ENCODE results near the gene TROAP.
"Not testable (repeated sequence)": the region's sequence is repeated elsewhere in the genome, so short reads cannot be mapped to it uniquely, and the experiment has no call there.

TROAP gene

DNA sequence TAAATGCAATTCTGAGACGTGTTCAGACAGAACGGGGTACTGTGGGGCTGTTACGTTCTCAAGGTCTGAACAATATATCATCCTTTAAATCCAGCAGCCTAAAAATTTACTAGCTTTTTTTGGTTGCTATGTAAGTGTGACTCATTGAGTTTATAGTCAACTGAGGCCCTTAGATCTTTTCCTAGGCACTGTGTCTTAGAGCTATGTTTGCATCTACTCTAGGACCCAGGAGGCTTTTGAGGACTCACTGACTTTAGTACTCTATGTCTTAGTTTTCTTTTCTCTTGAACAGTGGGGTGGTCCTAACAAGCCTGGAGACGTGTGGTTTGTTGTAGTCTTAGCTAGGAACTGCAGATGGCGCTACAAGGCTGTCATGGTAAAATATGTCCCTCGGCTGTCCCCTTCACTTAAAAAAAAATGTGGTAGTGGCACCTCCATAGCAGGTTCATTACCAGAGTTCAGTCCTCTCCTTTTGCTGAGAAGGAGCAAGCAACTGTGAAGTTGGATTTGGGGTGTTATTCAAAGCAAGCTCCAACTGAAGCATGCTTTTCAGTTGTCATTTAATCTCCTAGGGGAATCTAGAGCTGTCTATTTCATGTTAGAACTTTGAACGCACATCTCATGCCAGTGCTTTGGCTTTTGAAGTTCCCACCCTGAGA, 35.6 kb downstream of the TROAP start:
- peak; percentile 47 for DNase-seq (ENCODE audit: low read depth)
- no peak overlapping the region for H3K4me3 ChIP-seq (ENCODE audit: low read depth, low read length)

DNA sequence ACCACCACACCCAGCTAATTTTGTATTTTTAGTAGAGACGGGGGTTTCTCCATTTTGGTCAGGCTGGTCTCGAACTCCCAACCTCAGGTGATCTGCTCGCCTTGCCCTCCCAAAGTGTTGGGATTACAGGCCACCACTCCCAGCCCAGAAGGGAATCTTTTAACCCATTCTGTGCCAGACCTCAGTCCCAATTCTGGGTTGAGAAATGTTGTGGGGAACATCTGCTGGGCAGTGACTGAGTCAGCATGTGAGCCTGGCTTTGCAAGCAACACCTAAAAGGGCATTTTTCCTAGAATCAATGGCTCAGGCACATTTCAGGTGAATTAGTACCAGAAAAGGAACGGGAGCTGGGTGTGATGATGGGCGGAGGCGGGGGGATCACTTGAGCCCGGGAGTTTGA, 36.6 kb downstream of the TROAP start:
- no peak for DNase-seq (ENCODE audit: low read depth)
- H3K4me3 ChIP-seq (ENCODE audit: low read depth, low read length), result no peak overlapping the region

DNA sequence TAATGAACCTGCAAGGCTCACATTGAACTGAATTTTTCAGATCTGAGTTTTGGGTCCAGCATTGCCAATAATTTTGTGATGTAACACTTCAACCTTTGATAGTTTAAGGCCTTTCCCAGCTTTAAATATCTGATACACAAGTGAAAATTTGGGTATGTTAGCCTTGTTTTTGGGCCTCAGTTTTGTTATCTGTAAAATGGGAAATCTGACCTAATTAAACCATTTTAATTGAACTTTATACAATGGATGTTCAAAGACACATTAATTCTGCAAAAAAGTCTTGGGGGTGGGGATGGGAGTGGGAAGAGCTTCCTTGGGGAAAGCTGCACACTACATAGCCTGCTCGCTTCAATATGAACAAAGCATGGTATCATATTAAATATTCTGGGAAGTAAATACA, 39.0 kb downstream of the TROAP start:
- H3K4me3 ChIP-seq (ENCODE audit: low read depth, low read length), result no peak overlapping the region
- DNase-seq (ENCODE audit: low read depth), result no peak

DNA sequence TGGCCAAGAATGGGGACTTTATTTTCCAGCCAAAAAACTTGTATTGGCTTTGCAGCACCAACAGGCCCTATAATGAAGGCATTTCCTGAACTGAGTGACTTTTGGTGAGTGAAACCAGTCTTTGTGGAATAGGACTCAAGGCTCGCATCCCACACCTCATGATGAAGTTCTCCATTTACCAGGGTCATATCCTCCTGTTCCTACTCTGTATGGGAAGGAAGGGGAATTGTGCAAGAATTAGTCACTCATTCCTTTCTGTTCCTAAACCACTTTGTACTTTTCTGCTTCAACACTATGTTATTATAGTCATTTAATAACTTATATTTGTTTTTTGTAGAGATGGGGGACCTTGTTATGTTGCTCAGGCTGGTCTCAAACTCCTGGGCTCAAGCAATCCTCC, 41.9 kb downstream of the TROAP start:
- no peak overlapping the region for H3K4me3 ChIP-seq (ENCODE audit: low read depth, low read length)
- DNase-seq (ENCODE audit: low read depth), result peak; percentile 78

DNA sequence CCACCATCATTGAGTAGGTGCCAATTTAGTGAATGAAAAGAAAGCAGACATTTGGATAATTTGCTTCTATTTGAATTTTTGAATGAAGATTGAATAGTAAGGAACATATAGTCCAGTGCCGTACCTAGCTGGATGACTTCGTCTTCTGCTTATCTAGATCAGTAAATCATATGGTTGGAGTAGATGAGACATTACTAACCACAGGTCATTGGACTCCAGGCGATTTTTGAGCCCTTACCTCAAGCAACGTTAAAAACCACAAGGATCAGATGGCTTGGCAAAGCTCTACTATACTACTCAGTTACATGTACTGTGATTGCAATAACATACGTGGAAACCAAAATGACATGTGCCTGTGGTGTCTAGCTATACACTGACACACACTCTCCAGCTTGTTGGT, 42.5 kb downstream of the TROAP start:
- H3K4me3 ChIP-seq (ENCODE audit: low read depth, low read length), result no peak overlapping the region

DNA sequence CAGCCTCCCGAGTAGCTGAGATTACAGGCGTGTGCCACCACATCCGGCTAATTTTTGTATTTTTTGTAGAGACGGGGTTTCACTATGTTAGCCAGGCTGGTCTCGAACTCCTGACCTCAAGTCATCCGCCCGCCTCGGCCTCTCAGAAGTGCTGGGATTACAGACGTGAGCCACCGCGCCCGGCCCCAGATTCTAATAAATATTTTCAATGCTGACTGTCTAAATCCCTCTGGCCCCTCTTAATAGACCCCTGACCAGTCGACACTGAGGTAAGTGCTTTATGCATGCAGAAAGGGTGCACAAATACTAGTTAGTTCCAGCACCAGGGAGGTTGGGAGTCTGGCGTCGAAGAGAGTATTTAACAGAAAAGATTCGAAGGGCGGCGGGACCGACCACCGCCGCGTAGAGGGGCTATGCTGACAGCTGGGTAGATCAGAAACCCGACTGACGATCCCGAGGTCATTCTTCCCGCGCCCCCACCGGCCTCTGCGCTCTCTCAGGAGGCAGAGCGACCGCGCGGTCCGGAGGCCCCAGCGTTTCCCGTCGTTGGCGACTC, 43.1 kb downstream of the TROAP start:
- no peak for DNase-seq (ENCODE audit: low read depth)
- peak overlapping the region; percentile 78 for H3K4me3 ChIP-seq (ENCODE audit: low read depth, low read length)

More for the DNA sequence above, 42.5 kb downstream of the TROAP start:
- peak; percentile 74 for DNase-seq (ENCODE audit: low read depth)

DNA sequence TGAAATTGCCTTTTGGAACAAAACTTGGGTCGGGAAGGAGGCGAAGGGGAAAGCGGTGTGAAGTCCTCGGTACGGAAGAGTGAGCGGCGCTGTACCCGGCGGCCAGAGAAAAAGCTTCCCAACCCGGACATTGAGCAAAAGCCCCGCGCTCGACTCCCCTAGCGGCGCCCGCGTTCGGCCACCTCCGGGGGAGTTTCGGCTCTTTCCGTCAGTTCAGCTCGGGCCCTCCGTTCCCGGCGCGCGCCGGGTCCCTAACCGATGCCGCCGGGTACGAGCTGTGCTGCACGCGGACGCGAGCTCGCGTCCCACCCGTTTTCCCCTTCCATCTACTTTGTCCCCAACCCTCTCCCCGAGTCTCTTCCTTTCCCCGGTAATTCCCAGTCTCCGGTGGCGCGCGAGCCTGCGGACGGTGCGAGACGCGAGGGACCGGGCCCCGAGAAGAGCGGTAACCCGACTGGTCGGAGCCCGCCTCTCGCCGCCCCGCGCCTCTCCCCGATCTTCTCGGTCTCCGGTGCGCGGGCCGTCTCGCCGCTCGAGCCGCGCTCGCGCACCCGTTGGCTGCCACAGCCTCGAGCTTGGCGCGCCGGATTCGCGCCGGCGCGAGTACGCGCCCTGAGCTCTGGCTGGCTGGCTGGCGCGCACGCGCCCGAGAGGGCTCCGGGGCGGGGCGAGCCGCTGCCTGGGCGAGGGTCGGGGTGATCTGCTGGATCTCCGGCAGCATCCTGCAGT, 43.8 kb downstream of the TROAP start:
- H3K4me3 ChIP-seq (ENCODE audit: low read depth, low read length), result peak overlapping the region; percentile 78
- DNase-seq (ENCODE audit: low read depth), result peak; percentile 88

DNA sequence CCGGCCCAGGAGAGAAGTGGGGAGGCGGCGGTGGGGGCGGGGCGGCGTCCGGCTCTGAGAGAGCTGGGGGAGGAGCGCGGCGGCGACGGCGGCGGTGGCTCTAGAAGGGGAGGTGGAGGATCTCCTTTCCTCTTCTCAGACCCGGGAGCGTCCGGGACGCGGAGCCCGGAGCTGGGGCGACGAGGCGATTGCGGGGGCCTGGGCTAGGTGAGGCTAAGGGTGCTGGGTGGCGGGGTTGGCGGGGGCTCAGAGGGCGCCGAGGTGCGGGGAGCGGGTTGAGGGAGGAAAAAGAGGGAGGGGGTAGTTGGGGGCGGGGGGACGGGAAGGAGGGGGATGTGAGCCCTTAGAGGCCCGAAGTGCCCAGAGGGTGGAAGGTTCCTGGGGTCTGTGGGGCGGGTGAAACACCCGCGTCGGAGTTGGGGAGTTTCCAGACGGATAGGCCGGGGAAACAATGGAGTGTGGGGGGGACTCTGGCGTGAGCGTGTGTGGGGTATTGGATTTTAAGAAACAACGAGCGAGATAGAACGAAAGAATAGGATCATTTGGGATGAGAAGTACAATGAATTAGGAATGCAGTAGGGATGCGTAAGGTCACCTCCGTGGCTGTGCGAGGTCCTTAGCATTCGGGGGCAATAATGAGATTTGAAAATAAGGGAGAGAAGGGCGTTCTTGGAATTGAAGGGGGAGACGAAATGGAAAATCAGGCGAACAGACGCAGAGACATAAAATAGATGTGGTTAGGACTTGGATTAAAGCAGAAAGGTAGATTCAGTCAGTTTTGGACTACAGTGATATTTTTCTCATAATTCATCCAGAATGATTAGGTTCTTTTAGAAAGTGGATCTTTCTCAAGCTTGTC, 44.6 kb downstream of the TROAP start, which contains the start of gene SPATS2:
Gene SPATS2 (plus strand): TSS at position 82 of the 859 bp plus-strand sequence. CDS start 93,551 bp downstream, outside the sequence.
- H3K4me3 ChIP-seq (ENCODE audit: low read depth, low read length), result peak within 1 kb of the TSS; percentile 78
- DNase-seq (ENCODE audit: low read depth), result no peak

DNA sequence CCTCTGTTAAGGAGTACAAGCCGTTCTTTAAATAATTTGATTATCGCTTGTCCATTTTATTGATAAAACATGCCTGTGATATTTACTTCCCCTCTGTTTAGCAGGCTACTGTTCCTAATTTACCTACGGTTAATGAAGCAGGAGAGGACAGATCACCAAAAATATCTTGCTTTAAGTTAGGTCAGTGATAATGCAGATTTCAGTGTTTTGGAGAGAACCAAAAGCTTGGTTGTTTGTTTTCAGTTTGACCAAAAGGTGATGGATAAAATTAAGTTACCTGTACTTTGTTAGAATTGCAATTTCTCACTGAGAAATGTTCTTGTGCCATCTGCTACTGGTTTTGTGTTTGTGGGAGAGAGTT, 45.2 kb downstream of the TROAP start:
- DNase-seq (ENCODE audit: low read depth), result no peak
- peak overlapping the region; percentile 78 for H3K4me3 ChIP-seq (ENCODE audit: low read depth, low read length)

DNA sequence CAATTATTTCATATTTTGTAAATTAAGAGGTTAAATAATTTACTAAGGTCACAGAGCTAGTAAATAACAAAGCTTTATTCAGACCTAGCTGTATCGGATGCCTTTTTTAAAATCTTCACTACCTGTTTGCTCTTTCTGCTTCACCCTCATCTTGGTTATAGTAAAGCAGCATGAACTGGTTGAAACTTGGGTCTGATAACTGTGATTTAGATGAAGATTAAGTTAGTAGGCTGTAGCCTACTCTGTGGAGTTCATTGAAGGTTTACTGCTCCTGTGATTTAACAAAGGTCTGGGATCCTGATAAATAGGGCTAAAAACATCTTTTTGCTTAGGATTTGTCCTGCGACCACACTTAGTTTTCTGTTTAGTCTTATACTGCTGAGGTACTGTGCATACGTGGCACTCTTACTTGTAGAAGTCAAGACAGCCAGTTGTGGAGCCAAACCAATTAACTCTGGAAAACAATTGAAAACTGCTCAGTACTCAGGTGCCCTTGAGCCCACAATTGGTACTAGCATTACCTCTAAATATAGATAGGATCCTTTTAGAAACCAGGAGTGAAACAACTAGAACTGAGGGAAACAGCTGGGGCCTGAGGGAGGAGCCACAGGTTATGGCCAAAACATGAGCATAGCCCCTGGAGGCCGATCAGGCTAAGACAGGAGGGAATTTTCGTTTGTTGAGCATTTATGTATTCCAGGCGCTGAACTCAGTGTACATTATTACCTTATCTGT, 46.5 kb downstream of the TROAP start:
- peak overlapping the region; percentile 78 for H3K4me3 ChIP-seq (ENCODE audit: low read depth, low read length)
- no peak for DNase-seq (ENCODE audit: low read depth)

DNA sequence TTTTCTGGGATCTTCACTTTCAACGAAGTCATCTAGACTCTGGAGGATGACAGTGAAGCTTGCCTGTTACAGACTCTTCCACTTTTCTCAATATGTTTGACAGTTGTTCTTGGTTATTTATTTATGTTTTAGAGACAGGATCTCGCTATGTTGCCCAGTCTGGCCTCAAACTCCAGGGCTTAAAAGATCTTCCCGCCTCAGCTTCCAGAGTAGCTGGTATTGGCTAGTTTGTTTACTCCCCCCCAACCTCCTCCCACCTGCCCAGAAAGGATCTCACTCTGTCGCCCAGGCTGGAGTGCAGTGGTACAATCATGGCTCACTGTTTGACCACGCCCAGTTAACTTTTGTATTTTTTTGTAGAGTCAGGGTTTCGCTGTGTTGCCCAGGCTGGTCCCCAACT, 47.5 kb downstream of the TROAP start:
- no peak overlapping the region for H3K4me3 ChIP-seq (ENCODE audit: low read depth, low read length)
- no peak for DNase-seq (ENCODE audit: low read depth)

DNA sequence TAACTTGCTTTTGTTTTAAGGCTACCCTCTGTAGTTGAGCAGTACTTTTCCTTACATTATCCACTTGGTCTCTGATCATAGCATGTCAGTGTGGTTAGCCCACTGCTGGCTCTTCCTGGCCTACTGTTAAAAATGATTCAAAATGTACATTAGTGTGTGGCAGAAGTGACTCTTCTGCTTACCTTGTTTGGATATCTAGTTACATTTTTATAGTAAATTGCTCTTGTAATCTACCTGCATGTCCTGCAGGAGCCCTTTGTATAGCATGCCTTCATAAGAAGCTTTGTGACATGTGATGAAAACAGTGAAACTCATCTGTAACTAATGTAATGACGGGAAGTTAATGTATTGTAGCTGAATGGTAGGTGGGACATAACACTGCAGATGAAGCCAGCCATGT, 52.4 kb downstream of the TROAP start:
- DNase-seq (ENCODE audit: low read depth), result no peak
- H3K4me3 ChIP-seq (ENCODE audit: low read depth, low read length), result no peak overlapping the region

DNA sequence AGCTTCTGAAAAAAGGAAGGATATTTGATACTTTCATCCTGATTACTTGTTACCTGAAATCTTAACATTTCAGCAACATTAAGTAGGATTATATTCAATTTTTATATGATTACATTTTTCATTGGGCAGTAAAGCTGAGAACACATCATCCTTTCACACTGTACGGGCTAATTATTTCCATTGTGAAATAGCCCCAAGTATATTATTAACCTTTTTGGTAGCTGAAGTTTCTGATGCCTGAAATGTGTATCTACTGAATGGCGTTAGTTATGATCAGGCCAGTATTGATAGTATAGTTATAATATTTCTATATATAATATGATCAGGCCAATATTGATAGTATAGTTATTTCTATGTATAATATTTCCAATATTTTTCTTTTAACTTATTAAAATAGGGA, 54.3 kb downstream of the TROAP start:
- H3K4me3 ChIP-seq (ENCODE audit: low read depth, low read length), result no peak overlapping the region
- DNase-seq (ENCODE audit: low read depth), result no peak

DNA sequence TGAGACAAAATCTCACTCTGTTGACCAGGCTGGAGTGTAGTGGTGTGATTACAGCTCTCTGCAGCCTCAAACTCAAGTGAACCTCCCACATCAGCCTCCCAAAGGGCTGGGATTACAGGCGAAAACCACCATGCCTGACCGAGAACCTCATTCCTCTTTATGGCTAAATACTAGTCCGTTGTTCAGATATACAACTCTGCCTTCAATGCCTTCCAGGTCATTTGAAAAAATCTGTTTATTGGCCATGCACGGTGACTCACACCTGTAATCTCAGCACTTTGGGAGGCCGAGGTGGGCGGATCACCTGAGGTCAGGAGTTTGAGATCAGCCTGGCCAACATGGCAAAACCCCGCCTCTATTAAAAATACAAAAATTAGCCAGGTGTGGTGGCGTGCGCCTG, 57.1 kb downstream of the TROAP start:
- not testable (repeated sequence) for DNase-seq (ENCODE audit: low read depth); H3K4me3 ChIP-seq (ENCODE audit: low read depth, low read length)

Measured in skeletal muscle cell (primary cell).